RKO (cell line): Measurements from ENCODE around the gene ZNF541.

Experiments
- DNase-seq: peaks from one replicate; pipeline ENCODE4 v3.0.0-alpha.2; 2016; ENCODE audit warnings: low spot score

ZNF541 gene

DNA sequence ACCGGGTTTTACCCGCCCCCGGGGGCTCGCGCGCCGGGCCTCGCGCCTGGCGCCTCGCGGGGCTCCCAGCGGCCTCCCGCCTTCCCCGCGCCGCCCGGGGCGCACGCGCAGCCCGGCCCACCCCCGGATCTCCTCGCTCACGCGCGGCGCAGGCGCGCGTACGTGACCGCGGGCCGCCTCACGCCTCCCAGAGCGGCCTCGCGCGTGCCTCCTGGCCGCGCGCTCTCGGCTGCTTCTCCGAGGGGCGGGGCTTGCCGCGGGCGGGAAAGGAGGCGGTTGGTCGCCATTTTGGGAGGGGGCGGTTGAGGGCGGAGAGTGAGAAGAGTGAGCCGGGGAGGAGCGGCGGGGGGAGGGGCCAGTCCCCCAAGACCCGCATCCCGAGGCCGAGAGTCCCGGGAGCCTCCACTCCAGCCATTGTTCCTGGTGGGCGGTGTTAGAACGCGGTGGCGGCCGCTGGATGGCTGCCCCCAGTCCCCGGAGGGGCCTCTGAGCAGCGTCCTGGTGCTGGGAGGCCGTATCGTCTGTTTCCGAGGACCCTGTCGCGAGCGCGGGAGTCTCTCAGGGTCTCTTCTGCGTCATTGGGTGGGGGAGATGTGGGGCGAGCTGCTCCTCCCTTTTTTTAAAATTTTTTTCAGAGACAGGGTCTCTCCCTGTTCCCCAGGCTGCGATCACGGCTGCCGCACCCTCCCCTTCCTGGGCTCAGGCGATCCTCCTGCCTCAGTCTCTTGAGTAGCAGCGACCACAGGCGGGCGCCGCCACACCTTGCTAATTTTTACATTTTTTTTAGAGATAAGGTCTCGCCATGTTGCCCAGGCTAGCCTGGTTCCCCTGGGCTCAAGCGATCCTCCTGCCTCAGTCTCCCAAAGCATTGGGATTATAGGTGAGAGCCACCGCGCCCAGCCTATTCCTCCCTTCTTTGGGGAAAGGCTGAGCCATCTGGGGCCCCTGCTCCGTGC lies at the start of gene ZNF541:
Gene ZNF541, minus strand, starts transcription at position 78 of the 956 bp plus-strand sequence. CDS start 17,292 bp downstream, outside the sequence.
- no peak for DNase-seq

GRCh38 chr19:47619763-47620162 lies 46.8 kb upstream of the ZNF541 start:
- DNase-seq: no peak

- no peak for DNase-seq
Observed at GRCh38 chr19:47618771-47619170, 45.8 kb upstream of the ZNF541 start.

DNA sequence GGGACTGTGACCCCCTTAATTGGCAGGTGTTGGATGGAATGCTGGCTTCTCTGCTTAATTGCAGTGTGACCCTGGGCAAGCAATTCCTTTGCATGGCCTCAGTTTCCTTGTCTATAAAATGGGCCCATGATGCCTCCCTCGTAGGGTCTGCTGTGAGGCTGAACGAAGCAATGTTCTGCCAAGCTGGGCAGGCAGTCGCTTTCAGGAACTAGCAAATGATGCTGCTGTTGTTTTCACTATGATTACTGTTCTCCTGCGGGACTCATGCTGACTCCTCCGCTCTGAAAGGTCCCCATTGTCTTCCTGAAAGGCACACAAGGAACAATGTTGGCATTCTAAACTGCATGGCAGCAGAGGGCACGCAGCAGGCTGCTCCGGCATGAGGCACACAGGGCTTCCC lies 42.8 kb upstream of the ZNF541 start:
- DNase-seq: no peak

DNA sequence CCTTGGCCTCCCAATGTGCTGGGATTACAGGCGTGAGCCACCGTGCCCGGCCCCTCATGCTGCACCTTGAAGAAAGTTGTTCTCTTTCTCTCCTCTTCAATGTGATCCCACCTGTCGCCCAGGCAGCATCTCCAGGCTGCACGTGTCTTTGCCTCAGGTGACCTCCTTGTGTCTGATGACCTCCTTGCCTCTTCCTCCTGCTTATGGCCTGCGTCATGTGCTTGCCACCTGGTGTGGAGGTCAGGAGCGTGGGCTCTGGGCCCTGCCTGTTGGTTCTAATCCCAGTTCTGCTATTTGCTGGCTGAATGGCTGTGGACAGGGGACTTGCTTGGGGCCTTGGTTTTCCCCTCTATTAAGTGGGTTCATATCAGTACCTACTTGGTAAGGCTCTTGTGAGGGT lies 42.3 kb upstream of the ZNF541 start:
- DNase-seq: no peak

DNA sequence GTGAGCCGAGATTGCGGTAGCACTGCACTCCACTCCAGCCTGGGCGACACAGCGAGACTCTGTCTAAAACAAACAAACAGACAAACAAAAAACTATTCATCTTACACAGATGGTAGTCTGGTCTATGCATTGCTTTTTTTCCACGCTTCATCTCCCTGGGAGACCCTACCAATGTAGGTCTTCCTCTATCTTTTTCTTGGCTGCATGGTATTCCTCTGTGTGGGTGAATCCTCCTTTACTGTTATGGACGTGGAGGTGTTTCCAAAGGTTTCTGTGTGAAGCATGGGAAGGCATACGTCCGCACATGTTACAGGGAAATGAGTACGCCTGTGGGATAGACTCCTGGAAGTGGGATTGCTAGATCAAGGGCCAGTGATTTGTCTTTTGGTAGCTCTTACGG lies 41.6 kb upstream of the ZNF541 start:
- no peak for DNase-seq

DNA sequence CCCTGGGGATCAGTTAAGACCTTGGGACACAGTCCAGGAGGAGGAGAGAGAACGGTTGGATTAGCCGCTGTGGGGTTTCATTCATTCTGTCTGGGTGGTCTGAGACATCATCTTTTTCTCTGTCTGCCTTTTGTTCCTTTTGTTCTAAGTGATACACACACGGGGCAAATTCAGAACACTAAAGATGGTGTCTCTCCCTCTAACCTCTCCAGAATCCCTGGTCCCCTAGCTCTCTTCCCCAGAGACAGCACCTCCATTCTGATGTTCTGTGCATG lies 41.0 kb upstream of the ZNF541 start:
- DNase-seq: no peak

DNA sequence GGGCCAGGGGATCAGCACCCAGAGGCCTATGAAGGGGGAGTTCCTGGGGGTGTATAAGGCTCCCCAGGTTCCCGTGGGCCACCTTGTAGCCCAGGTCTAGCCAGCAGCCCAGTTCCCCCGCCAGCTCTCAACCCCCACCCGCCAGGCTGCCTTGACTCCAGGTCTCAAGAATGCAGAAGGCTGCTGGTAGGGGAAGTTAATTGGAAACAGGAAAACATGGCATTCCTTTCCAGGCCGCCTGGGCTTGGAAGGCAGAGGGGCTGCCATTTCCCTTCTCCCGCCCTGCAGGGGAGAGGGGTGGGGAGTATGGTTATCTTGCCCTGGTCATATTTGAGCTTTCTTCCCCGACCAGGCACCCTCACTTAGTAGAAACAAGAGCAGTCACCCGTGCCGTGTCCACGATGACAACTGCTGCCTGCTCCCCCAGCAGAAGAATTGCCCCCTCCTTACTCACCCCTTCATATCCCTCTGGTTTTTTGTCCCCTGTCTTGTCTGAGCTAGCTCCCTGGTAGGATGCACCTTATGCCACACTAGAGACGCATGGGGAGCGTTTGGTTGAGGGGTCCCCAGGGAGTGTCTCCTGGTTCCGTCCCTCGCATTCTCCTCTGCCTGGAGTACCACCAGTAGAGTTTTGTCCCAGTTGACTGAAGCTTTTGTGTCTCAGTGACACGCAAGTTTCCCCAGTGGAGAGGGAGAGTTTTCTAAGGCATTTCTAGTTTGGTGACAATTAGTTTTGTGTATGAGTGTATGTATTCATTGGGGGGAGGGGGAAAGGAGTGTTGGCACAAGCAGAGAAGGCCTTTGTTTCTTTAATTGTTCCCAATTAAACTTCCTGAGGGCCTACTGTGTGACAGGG lies 40.4 kb upstream of the ZNF541 start:
- no peak for DNase-seq

DNA sequence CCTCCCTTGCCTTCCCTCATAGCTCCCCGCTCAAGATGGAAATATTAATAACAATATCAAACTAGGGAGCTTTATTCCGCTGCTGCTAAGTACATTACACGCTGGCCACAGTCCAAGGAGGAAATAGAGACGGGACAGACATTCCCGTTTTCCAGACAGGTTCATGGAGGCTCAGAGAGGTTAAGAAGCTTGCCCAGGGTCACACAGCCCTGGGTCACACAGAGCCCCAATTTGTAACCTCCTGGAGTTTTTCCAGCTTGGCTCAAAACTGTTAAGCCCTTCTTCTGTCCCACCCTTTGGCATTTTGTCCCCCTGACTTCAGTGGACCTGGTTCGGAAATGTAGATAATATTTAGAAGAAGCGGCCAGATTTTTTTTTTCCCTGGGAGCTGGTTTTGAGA lies 38.0 kb upstream of the ZNF541 start:
- DNase-seq: no peak

- peak; percentile 53 for DNase-seq
Observed at GRCh38 chr19:47609906-47610894, 37.3 kb upstream of the ZNF541 start.

DNA sequence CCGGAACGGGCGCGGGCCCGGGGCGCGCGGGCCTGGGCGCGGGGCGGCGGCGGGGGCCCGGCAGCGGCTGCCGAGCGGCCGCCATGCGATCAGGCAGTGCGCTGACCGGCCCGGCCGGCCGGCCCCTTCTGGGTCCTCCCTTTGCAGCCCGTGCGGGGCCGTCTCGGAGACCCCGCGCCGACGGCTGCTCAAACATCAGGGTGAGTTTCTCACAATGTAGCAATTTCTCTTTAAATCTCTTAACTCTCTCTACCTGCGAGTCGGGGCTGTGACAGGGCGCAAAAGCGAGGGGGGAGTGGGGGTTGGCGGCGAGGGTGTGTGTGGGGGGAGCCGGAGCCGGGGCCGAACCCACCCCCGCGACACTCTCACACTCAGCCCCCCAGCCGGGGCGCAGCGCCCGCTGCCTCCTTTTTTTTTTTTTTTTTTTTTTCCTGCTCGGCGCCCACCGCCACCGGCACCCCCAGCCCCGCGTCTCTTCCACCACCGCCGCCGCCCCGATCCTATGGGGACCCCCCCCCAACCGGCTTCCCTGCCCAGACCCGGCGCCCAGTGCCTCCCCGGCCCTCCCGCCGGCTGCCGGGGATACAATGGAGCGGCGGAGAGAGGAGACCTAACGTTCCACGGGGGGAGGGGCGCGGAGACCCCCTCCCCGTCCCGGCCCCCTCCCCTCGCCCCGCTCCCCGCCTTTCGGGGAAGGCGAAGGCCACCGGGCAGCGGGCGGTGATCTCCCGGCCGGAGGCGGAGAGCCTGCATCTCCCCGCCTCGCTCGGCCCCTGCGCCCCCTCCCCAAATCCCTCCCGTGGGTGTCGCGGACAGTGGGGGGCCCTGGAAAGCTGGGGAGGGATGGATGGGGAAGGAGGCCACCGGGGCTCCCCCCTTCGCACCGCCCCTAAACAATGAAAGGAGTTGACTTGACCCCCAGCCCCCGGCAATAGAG lies 36.3 kb upstream of the ZNF541 start, which contains the start of gene BICRA:
Gene BICRA, plus strand, starts transcription at position 166 of the 937 bp plus-strand sequence. CDS start 64,441 bp downstream, outside the sequence.
- peak; percentile 89 for DNase-seq

DNA sequence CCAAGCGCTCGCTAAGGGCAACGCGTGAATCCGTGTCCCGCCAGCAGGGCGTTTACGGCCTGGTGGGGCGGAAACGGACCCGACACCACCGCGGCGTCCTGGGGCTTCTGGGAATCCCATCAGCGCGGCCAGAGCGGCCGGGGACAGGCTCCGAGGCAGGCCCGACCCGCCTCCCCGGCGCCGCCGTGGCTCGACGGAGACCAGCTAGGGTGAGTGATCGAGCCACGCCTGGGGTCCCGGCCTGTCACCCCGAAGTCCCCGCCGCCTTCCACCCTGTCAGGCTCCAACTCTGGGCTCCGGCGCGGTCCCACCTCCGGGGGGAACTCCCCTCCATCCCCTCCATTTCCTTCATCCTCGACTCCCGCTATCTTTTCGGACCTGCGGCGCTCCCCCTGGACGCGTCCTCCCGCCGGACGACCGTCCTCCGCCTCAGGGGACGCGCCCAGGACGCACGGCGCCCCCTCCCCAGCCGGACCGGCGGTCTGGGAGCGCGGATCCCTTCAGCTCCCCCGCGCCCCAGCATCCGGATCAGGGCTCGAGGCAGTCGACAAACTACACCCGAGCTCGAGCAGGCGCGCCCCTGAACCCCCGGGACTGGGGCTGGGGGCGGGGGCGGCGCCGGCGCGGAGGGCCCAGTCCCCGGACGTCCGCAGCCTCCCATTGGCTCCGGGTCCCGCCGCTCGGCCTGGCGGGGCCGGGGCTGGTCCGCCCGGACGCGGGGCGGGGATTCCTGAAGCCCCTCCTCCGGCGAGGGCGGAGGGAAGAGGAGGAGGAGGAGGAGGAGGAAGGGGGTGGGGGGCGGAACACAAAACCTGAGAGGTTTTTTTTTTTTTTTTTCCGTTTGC lies 35.3 kb upstream of the ZNF541 start:
- DNase-seq: peak; percentile 87

GRCh38 chr19:47607564-47608073 lies 34.7 kb upstream of the ZNF541 start:
- DNase-seq: no peak

DNA sequence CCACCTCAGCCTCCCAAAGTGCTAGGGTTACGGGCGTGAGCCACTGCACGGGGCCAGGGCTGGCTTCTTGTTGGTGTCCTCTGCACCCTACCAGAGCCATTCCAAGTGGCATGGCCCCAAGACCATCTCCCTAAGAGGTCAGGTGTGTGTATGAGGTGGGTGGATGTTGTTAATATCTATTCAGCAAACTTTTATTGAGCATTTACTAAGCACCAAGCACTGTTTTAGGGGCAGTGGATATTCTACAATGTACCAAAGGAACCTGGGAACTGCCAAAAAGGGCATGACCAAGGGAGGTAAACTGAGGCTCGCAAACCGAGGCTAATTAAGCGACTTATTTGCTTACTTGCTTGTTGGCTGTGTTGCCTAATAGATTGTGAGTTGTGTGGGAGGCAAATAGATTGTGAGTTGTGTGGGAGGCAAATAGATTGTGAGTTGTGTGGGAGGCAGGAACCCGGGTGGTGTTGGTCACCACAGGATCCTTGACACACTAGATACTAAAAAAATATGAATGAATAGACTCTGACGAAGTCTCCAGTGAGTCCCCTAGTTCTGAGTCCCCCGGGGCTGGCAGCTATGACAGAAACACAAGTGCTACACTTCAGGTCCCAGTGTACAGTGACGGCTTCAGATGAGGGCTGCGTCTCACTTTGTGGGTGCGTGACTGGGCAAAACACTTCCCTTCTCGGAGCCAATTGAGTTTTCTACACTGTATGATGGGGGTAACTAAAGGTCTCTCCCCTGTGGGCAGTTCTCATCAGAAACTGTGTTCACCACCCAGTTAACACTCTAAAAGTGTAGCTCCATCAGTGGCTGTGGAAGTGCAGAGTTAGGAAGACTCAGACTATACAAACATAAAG lies 31.0 kb upstream of the ZNF541 start:
- DNase-seq: no peak

GRCh38 chr19:47601180-47601904 lies 28.4 kb upstream of the ZNF541 start:
- no peak for DNase-seq

GRCh38 chr19:47600246-47601179 lies 27.6 kb upstream of the ZNF541 start:
- DNase-seq: peak; percentile 98
